GM18508 (cell line): ENCODE measurements around the gene FYB2.

Experiments
- ATAC-seq: cut with Tn5 transposase; IDR thresholded peaks from one replicate; pipeline ENCODE4 v1.9.1; 2021; ENCODE audit warnings: moderate number of reproducible peaks; ENCODE audit not compliant: insufficient read depth, unreplicated experiment

Gene FYB2

DNA sequence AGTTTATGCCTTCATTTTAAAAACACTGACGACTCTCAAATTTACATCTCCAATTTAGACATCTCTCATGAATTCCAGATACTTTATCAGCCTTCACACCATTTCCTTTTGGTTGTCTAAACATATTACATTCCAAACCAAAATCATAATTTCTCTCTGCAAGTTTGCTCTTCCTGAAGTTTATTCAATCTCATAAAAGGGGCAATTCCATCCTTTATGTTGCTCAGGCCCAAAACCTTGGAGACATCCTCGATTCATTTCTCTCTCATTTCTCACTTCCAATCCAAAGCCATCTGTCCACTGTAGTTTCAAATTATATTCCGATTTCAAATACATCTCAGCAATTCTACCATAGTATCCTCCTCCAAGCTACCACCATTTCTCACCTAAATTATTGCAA lies 74.0 kb downstream of the FYB2 start:
- ATAC-seq: no peak

DNA sequence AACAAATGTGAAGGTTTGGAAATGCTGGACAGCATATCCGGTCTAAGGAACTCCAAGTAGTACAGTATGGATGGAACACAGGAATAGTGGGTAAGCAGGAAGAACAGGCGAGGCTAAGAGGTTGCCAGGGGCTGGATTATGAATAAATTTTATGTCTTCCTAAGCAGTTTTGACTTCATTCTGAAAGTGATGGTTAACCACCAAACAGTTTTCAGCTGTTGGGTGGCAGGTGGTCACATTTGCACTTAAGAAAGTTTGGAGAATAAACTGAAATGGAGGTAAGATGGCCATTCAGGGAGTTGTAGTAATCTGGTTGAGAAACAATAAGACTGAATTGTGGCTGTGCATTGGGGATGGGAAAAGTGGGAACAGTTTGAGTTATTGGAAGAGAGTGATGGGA lies 90.2 kb downstream of the FYB2 start:
- no peak for ATAC-seq

DNA sequence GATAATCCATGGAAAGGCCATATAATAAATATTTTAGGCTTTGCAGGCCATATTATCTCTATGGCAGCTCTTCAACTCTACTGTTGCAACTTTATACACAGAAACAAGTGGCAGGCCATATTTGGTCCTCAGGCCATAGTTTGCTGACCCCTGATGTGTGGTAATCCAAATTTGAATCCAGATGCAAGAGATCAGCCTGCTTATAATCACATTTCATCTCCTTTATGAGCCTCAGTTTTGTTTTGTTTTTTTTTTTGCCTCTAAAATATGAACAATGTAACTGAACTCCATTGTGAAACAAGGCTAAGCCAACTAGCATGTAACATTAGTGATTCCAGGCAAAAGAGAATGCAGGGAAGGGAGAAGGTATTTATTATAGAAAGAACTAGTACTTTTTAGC lies 92.5 kb downstream of the FYB2 start:
- no peak for ATAC-seq

DNA sequence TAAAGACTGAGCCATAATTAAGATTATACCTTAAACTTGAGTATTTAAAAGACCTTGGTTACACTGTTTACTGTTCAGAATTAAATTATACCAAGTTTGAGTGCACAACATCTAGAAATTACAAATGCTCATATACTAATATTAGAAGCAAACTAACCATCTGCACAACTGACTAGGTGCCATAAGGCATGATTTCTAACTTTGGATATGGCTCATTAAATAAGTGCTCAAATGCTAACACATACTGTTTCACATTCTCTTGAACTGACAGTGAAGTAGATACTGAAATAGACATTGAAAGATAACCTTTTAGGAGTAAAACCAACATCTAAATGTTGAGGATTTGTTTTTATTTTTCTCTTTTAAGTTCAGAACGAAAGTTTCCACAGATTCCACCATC lies 100.0 kb downstream of the FYB2 start:
- ATAC-seq: no peak

DNA sequence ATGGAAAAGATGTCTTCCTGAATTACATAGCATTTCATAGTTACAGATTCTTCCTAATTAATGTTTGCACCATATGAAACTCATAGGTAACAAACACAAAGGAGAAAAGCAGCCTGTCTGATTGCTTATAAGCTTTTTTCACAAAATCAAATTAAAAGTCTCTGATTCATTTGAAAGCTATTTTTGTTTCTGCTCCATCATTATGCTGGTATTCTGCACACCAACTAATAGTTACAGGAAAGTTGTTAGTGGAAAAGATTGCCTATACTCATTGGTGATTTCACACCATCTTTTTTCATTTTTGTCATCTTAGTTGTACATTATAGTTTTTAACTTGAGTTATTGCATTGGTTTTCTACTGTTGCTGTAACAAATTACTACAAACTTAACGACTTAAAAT lies 104.0 kb downstream of the FYB2 start:
- no peak for ATAC-seq

DNA sequence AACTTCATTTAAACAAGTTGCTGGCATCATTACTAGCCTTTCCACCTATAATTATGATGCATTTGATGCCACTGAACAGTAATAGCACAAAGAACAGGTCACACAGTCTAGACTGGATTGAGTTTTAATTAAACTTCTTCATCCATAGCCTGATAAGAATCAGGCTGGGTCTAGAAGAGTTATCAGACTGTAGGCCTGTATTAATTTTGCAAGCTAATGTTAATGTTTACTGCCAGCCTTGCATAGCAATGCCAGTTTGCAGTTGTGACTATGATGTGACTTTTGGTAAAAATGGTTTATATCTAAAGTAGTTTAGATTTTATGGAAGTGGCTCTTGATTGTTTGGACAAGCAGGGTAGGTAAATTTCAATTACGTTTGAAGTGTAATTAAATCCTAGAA lies 106.1 kb downstream of the FYB2 start:
- ATAC-seq: no peak

DNA sequence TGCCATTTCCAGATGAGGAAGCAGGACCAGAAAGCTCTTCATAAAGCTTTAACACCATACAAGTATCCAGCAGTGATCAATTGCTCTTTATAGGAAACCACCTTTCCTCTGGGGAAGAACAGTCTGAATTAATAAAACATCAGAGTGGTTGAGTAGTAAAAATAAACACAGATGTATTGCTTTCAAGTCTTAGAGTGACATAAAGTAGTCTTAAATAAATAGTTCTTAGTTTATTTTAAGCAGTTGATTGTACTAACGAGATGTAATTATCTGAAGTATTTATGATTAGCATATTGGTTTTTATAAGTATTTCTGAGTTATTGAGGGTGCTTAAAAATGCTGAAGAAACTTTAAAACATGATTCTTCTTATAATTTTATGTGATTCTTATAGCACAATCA lies 107.1 kb downstream of the FYB2 start:
- no peak for ATAC-seq

DNA sequence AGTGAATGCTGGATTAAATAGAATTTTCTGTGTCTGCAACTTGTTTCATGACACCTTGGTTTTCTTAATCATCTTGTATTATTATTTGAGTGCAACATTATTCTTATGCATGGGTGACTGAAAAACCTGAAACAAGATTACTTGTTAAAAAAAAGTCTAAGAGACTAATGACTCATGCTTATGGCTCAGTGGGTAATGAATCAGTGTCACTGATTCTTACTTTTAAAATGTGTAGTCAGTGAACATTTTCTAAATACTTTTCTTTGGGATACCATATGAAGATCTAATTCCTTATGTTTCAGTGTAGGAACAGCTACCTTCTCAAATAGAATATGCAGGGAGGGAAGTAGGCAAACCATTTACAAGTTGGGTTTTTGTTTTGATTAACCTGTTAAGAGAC lies 108.6 kb downstream of the FYB2 start:
- no peak for ATAC-seq

DNA sequence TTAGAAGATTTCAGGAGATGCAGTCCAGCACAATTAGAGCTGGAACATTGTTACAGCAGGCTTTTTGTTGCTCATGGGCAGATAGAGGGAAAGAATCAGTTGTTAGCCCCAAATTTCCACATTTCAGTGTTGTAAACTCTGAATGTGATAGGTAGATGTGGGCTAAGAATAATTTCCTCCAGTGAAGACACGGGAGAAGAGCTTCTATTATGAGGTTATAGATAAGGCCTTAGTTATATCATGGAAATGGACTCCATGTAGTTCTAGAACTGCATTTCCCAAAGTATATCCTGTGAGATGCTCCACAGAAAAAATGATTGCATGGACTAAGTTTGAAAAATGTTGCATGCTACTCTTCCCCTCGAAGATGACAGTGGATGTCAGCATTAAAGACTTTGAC lies 109.2 kb downstream of the FYB2 start:
- no peak for ATAC-seq

DNA sequence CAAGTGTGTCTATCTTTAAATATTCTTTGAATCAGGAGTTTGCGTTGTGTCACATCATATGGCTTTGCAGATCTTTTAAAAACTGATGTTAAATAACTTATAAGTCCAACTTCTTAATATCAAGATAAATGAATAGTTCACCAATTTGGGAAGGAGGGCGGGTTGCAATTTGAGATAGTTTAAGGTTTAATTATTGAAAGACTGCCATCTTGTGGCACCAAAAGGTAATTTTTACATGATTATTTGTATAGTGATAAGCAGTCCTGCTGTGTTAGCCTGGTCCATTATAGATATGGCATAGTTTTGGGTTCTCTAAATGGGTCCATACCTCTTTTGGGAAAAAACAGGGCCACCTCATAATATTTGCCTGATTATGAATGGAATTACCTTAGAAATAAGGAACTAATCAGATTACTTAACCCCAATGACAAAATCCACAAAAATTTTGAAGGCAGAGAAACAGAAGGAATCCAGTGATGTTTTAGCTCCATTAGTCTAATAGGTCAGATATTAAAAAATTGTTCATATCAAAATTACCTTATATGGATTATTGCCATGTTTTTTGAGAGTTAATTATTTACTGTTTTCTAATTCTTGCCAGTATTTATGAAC lies 109.8 kb downstream of the FYB2 start:
- no peak for ATAC-seq

DNA sequence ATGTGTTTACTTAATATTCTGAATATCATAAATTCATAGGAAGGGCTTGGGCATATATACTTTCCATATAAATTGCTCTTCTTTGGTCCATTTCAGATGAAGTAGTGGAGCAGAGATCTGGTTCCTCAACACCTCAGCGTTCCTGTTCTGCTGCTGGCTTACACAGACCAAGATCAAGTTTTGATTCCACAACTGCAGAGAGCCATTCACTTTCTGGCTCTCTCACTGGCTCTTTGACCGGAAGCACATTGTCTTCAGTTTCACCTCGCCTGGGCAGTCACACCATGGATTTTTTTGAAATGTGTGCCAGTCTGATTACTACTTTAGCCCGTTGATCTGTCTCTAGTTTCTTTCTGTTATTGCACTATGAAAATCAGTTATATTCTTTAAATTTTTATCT lies 111.8 kb downstream of the FYB2 start:
- no peak for ATAC-seq

DNA sequence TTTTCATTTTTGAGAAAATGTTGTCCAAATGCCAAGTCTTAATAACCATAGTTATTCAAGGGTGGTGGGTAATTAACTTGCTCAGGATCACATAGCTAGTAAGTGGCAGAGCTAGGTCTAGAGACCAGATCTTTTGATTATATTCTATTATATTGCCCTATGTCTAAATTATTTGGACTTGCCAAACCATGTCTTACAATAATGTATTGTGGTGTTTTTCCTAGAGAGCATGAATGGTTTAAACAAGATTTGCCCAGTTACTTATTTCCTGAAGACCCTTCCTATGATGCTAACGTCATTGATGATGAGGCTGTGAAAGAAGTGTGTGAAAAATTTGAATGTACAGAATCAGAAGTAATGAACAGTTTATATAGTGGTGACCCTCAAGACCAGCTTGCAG lies 115.5 kb downstream of the FYB2 start:
- no peak for ATAC-seq

DNA sequence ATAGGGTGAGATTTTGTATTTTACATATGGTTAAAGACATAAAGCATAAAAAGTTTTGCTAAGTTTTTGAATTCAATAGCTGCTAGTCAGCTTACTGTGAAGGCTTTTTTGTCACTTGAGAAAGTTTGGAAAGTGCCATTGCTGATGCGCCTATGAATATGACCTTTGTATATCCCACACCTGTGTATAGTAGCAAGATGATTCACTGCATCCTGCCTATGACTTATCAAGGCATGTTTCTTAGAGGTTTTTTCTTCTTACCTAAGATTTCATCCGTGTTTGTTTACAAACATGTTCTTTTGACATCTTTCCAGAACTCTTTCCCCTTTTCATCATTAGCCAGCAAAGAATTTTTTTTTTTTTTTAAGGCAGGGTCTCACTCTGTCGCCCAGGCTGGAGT lies 122.5 kb downstream of the FYB2 start:
- no peak for ATAC-seq

DNA sequence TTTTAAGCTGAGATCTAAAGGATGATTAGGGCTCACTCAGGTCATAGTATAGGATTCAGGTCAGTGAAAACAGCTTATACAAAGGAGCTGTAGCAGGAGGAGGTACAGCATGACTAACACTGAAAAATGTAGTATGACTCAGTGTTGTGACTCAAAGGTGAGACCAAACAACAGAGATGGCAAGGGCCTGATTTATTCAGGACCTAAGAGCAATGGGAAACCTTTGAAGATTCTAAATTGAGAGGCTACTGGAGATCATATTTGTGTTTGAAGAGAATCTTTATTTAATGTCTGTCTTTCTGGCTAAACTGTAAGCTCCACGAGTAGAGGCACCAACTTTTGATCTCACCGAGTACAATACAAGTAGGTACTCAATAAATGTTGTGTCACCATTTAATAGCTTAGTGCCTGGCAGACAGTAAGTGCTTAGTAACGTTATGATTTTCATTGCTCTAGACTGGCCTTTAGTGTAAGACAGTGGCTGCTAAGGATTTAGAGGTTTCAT lies 130.6 kb downstream of the FYB2 start:
- ATAC-seq: no peak

DNA sequence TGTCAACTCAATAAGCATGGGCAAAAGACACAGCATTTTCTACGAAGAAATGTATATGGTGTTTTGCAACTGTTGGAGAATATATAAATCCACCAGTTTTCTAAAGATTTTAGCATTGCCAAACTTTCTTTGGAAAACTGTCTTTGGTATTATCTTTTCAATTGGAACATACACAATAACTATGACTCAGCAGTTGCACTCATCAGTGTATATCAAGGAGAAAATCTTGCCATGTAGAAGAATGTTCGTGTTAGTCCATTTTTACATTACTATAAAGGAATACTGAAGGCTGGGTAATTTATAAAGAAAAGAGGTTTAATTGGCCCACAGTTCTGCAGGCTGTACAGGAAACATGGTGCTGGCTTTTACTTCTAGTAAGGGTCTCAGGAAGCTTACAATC lies 133.0 kb downstream of the FYB2 start:
- no peak for ATAC-seq

DNA sequence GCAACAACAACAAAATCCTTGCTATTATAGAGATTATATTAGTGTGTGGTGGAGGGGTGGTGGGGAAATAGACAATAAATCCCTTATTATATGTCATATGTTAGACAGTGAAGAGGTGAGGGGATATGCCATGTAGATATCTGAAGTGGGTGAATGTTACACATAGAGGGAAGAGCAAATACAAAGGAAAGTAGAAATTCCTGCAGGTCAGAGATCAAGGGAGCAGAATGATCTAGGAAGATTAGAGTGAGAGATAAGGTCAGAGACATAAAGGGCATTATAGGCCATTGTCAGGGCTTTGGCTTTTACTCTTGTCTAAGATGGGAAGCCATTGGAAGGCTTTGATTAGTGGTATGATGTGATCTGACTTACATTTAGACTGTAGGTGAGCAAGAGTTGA lies 135.6 kb downstream of the FYB2 start:
- no peak for ATAC-seq

DNA sequence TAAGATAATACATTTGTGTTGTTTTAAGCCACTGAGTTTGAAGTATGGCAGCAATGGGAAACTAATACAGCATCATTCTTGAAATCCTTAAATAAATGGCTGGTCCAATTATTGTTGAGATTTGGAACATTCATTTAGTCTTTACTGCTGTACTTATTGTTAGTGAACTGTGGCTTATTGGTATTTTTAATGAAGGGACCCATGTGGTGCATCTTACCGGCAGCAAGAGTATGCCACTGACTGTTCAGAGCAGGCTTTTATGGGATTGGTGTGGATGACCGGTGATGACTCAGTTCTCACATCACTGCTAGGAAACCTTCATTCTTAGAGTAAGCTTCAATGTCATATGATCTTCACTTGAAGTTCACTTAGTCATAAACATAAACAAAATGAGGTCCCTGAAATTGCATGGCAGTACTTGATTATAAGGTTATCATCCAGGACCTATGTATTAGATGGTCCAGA lies 142.6 kb downstream of the FYB2 start:
- ATAC-seq: no peak

DNA sequence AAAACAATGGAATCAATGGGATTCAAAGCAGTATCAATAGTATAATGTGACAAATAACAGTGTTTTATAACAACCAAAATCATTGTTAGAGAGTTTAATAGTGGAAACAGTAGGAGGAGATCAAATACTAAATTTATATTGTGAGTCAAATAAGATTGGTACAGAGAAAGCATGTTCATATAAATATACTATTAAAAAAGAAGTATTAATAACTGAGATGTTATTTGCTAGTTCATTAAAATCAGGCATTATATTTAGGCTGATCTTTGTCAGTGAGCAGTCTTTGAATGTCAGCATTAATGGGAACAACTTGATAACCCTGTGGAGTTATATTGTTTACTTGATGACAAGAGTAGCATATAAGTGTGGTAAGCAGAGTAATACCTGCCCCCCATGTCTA lies 143.4 kb downstream of the FYB2 start:
- ATAC-seq: no peak

DNA sequence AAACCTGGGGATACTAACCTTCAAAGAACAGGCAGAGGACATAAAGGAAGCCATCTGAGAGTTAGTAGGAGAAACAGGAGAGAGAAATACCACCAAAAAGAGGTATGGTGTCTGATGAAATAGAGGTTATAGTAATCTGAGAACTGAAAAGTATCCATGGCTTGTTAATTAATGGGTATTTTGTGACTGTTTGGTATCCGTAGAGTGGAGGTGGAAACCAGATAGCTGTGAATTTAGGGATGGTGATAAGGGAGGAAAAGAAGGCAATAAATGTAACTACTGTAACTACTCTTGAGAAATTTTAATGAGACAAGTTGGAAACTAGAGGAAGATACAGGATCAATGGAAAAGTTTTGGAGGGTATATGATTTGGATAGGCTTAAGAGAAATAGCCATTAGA lies 146.6 kb downstream of the FYB2 start:
- ATAC-seq: no peak

DNA sequence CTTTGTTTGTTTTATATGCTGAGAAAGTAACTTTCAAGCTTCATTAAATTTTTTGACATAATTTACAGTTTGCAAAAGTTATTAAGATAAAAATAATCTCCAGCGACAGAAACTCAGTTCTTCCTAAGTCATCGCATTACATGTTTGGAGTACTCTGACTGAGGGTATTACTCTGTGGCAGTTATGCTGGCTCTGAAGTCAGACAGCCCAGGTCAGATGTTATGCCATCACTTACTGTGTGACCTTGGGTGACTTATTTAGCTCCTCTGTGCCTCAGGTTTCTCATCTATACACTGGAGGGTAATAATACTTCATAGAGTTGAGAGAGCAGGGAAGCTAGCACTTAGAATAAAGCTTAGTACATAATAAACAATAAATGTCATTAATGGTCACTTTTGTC lies 147.7 kb downstream of the FYB2 start:
- ATAC-seq: no peak

DNA sequence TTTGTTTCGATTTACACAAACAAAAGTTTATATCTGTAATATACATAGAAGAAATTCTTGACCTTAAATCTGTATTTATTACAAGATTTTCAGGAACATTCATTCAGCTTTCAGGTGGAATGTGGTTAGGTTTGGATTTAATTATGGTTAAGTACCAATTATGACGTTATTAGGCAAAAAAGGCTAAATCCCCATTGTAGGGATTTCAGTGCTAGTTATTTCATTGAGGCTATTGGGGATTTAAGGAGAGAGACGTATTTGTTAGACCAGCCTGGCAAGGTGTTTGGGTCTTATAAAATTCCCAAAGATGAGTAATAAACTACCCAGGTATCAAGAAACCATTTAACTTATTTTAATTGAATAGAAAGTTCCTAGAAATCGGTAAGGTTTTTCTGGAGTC lies 148.1 kb downstream of the FYB2 start:
- ATAC-seq: no peak

DNA sequence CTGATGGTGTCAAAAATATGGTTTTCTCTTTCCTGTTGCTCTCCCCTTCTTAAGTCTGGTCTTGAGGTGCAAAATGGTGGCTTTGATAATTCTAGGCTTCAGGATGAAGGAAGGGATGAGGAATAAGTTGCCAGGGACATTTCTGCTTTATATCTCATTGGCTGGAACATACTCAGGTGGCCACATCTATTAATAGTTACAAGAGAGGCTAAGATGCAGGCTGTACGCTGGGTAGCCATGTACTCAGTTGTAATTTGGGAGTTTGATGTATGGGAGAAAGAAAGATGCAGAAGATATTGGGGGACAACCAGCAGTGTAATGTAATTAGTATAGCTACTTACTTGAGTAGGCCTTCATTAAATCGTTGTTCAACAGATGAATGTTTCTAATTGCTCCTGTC lies 148.9 kb downstream of the FYB2 start:
- no peak for ATAC-seq
